Neutrophil (primary cell): ENCODE results near the gene LPCAT1.

Experiments
- H3K27ac ChIP-seq: fragments of 200-600 bp; sonication (generic); 2 replicates; pipeline ENCODE4 v1.5.1; 2016; ENCODE audit warnings: mild to moderate bottlenecking, moderate library complexity
- H3K27me3 ChIP-seq: fragments of 200-600 bp; sonication (generic); 2 replicates; pipeline ENCODE4 v1.6.0; 2016; ENCODE audit warnings: mild to moderate bottlenecking
- H3K36me3 ChIP-seq: fragments of 200-600 bp; sonication (generic); 2 replicates; pipeline ENCODE4 v1.5.1; 2017
- H3K4me1 ChIP-seq, 2 experiments: fragments of 200-600 bp in 1 of 2; sonication (generic) in 1 of 2; 1 replicate in 1 of 2; 2 replicates in 1 of 2; pipeline versions ENCODE4 v1.5.1 to v1.6.1; 2013 to 2016; ENCODE audit warnings: low read depth in 1 of 2, low read length in 1 of 2, mild to moderate bottlenecking in 1 of 2, moderate library complexity in 1 of 2; ENCODE audit not compliant: control insufficient read depth in 1 of 2, insufficient read depth in 1 of 2
- H3K4me3 ChIP-seq, 2 experiments: fragments of 200-600 bp in 1 of 2; sonication (generic) in 1 of 2; 1 replicate in 1 of 2; 2 replicates in 1 of 2; pipeline ENCODE4 v1.5.1; 2013 to 2016; ENCODE audit warnings: low read depth in 1 of 2, low read length in 1 of 2, mild to moderate bottlenecking in 1 of 2, moderate library complexity in 1 of 2
- H3K9me3 ChIP-seq: fragments of 200-600 bp; sonication (generic); 2 replicates; pipeline ENCODE4 v1.5.1; 2016
- TF ChIP-seq, protein P1 (sequence below): fragments of 200-600 bp; sonication (generic); IDR thresholded peaks from 2 replicates; pipeline ENCODE4 v1.5.1; 2016; ENCODE audit warnings: antibody characterized with exemption

LPCAT1 gene

GRCh38 chr5:1538741-1539392 is 15.1 kb upstream of the LPCAT1 start:
- Histone ChIP-seq H3K4me3 (no peak overlapping the region), H3K9me3 (no peaks in the 10 kb centered on the region), H3K27ac (no peak overlapping the region), H3K27me3 (no peaks in the 10 kb centered on the region), H3K4me1 (peaks cover 14% of the 10 kb centered on the region in 2 experiments), H3K36me3 (no peaks in the 10 kb centered on the region)
- TF ChIP-seq, protein P1, sequence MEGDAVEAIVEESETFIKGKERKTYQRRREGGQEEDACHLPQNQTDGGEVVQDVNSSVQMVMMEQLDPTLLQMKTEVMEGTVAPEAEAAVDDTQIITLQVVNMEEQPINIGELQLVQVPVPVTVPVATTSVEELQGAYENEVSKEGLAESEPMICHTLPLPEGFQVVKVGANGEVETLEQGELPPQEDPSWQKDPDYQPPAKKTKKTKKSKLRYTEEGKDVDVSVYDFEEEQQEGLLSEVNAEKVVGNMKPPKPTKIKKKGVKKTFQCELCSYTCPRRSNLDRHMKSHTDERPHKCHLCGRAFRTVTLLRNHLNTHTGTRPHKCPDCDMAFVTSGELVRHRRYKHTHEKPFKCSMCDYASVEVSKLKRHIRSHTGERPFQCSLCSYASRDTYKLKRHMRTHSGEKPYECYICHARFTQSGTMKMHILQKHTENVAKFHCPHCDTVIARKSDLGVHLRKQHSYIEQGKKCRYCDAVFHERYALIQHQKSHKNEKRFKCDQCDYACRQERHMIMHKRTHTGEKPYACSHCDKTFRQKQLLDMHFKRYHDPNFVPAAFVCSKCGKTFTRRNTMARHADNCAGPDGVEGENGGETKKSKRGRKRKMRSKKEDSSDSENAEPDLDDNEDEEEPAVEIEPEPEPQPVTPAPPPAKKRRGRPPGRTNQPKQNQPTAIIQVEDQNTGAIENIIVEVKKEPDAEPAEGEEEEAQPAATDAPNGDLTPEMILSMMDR = no peak

DNA sequence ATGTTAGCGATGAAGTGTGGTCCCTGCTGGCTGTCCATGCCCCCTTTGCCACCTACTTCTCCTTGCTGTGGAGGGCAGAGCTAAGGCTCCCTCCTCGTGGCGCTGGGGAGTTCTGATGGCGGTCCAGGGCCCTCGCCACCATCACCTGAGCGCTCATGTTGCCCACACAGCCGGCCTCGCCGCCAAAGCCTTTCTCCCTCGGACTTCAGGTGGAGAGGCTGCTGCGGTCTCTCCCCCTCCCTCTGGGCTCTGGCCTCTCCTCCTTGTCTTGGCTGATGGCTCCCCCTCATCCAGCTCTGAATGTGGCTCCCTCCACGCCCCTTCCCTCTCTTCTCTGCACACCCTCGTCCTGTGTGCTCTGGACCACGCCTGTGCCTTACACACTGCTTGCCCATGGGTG is 14.5 kb upstream of the LPCAT1 start:
- Histone ChIP-seq H3K9me3 (no peaks in the 10 kb centered on the region), H3K27ac (no peak overlapping the region), H3K36me3 (no peaks in the 10 kb centered on the region), H3K4me1 (peaks cover 14% of the 10 kb centered on the region in 2 experiments), H3K27me3 (no peaks in the 10 kb centered on the region), H3K4me3 (no peak overlapping the region)
- TF ChIP-seq, protein P1 = no peak

- peaks cover 14% of the 10 kb centered on the region in 2 experiments for H3K4me1 ChIP-seq
- no peak overlapping the region for H3K4me3 ChIP-seq
- TF ChIP-seq, protein P1 = no peak
- H3K27me3 ChIP-seq = no peaks in the 10 kb centered on the region
- H3K36me3 ChIP-seq = no peaks in the 10 kb centered on the region
- H3K9me3 ChIP-seq = no peaks in the 10 kb centered on the region
- peak overlapping the region; percentile 82 for H3K27ac ChIP-seq
Measured at GRCh38 chr5:1537603-1538154, 13.9 kb upstream of the LPCAT1 start.

DNA sequence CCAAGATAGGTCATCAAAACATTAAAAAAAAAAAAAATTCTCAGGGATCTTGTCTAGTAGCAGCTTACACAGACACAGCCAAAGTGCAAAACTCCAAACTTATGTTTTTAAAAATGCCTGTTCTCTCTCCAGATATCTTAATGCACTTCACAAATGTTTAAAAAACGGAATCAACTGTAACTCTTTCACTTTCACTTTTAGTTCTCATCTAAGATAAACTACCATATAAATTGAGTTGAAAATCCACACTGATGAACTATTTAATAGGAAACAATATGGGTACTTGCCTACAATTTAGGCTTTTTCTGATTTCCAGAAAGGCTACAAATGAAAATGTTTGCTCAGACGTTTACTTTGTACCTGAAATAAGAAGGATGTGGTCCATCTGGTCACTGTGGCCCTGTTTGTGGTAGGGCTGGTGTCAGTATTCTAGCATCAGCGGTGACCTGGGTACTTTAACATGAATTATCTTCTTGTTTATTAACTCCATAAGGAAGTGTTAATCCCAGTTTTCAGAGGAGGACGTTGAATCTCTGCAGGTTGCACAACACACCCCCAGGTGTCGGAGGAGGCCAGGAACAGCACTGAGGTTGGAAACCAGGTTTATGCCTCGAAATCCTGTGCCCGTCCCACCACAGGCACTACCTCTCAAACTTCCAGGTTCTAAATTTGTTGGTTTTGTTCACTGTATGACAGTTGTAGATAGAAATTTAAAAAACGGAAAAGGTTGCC is 13.3 kb upstream of the LPCAT1 start:
- Histone ChIP-seq H3K4me1 (peaks cover 14% of the 10 kb centered on the region in 2 experiments), H3K27ac (peak overlapping the region; percentile 82), H3K4me3 (peak overlapping the region; percentile 44 to 51), H3K27me3 (no peaks in the 10 kb centered on the region), H3K36me3 (no peaks in the 10 kb centered on the region), H3K9me3 (no peaks in the 10 kb centered on the region)
- TF ChIP-seq, protein P1 = no peak

DNA sequence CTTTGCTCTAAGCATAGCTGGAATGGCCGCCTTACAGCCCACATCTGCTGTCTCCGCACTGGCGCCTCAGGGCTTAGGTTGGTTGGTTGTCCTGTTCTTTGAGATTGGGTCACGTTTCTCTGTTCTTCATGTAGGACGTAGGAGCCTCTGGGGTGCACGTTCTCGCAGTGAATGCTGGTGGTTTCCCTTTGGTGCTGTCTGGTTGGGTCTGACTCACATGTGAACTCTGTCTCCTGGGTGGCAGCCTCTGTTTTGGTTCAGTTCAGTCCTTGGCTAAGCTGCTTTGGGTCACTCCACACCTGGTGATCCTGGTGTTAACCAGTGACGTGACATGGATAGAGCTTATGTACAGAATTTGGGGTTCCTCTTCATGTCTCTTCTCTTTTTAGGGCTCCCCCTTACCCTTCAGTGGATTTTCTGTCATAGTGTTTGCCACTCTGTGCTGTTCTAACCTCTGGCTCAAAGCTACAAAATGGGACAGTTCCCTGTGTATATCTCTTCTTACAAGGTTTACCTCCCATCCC is 12.6 kb upstream of the LPCAT1 start:
- Histone ChIP-seq H3K36me3 (no peaks in the 10 kb centered on the region), H3K4me1 (peaks cover 14% of the 10 kb centered on the region in 2 experiments), H3K4me3 (peak overlapping the region; percentile 44 to 51), H3K27me3 (no peaks in the 10 kb centered on the region), H3K27ac (peak overlapping the region; percentile 82), H3K9me3 (no peaks in the 10 kb centered on the region)
- TF ChIP-seq, protein P1 = no peak
